DMS 273 (cell line): ENCODE results near the gene PSRC1.

ENCODE experiments used
- DNase-seq: peaks from one replicate; lab custom pipeline; 2025; ENCODE audit not compliant: unreplicated experiment; lab: John Stamatoyannopoulos, UW

PSRC1 gene

GRCh38 chr1:109272831-109273547 lies 10.0 kb downstream of the PSRC1 start:
- DNase-seq: peak; percentile 29

DNA sequence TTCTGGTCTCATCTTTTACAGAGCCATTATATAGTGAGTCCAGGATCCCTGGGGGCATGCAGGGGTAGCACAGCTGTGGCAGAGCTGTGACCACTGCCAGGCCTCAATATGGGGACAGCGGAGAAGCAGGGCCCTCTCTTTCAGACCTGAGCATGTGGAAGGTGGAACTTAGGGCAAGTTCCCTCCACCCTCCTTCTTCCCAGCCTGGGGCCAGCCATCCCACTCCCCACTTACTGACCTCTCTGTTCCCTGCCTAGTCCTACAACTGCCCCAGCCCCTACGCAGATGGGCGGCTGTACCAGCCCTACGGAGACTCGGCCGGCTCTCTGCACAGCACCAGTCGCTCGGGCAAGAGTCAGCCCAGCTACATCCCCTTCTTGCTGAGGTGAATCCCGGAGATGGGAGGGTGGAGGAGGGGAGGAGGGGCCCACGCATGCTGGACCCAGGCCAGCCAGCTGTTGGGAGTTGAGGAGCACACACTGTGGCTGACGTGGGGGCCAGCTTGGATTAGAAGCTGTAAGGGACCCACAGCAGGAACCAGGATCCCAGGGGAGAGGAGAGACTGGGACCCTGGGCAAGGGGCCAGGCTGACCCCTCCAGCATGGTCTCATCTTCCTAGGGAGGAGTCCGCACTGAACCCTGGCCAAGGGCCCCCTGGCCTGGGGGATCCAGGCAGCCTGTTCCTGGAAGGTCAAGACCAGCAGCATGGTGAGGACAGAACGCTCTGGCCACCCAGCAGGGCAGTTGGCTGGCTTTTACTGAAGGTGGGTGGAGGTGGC lies 10.7 kb downstream of the PSRC1 start:
- DNase-seq: no peak

GRCh38 chr1:109271458-109271857 lies 11.5 kb downstream of the PSRC1 start:
- no peak for DNase-seq

DNA sequence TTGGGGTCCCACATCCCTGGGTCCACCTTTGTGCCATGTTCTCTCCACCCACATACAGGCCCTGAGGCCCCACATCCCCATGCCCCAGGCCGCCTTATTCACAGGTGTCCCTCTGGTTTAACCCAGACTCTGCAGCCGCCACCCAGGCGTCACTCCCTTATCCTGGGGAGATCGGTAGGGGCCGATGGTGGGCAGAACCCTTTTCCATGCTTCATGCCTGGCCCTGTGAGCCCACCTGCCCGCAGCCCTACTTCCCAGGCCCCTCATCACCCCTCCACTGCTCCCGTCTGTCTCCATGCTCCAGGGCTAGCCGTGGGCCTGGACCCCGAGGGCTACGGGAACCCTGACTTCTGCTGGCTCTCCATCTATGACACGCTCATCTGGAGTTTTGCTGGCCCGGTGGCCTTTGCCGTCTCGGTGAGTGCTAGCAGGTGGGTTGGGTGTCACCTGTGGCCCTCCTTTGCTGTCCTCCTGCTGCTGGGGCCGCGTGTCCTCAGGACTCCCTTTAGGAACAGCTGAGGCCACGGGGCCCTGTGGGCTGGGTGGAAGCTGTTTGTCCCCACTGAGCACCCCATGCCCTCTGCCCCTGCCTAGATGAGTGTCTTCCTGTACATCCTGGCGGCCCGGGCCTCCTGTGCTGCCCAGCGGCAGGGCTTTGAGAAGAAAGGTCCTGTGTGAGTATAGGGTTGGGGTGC lies 12.2 kb downstream of the PSRC1 start:
- DNase-seq: no peak

DNA sequence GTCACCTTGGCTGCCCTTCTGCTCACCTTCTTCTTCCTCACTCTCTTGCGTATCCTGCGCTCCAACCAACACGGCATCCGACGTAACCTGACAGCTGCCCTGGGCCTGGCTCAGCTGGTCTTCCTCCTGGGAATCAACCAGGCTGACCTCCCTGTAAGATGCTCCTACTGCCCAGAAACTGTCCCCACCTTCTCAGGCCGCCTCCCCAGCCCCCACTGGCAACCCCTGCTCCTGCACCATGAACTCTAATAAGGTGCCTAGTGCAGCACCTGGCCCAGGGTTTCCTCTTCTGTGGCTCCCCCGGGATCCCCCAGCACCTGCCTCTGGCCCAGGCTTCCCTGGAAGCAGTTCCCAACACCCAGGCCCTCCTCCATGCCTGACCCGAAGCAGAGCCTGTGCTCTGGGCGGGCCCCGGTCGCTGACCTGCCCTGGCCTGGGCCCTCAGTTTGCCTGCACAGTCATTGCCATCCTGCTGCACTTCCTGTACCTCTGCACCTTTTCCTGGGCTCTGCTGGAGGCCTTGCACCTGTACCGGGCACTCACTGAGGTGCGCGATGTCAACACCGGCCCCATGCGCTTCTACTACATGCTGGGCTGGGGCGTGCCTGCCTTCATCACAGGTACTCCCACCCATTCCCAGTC lies 12.8 kb downstream of the PSRC1 start:
- DNase-seq: no peak

DNA sequence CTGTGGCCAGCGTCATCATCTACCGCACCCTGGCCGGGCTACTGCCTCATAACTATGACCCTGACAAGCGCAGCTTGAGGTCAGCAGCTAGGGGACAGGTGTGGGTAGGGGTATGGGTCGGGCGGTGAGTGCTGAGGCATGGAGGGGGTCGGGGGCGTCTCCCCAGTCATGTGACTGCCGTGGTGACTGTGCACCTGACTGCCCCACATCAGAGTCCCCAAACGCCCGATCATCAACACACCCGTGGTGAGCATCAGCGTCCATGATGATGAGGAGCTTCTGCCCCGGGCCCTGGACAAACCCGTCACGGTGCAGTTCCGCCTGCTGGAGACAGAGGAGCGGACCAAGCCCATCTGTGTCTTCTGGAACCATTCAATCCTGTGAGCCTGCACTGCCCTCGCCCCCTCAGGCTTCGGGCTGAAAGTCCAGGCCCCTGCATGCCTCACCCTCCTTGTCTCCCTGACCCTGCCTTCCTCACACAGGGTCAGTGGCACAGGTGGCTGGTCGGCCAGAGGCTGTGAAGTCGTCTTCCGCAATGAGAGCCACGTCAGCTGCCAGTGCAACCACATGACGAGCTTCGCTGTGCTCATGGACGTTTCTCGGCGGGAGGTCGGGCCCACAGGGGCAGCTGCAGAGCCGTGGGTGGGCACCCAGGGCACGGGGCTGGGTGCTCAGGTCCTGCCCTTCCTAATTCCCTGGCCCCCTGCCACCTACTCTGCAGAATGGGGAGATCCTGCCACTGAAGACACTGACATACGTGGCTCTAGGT lies 13.5 kb downstream of the PSRC1 start:
- DNase-seq: no peak

DNA sequence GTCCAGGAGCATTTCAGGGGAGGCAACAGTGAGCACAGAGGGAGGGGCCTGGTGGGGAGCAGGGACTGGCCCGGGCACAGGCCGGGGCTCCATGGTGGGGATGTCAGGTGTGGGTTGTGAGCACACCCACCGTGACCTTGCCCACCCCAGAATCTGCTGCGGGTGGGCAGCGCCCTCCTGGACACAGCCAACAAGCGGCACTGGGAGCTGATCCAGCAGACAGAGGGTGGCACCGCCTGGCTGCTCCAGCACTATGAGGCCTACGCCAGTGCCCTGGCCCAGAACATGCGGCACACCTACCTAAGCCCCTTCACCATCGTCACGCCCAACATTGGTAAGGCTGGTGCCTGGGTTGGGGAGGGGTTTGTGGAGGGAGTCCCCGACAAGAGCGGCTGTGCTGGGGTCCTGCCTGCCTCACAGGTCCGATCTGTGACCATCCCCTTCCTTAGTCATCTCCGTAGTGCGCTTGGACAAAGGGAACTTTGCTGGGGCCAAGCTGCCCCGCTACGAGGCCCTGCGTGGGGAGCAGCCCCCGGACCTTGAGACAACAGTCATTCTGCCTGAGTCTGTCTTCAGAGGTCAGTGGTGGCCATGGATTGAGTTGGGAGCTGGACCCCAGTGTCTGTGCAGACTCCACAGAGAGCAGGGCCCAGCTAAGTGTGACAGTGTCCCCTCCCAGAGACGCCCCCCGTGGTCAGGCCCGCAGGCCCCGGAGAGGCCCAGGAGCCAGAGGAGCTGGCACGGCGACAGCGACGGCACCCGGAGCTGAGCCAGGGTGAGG lies 14.3 kb downstream of the PSRC1 start:
- no peak for DNase-seq

- no peak for DNase-seq
These were observed 15.1 kb downstream of the PSRC1 start for GRCh38 chr1:109267743-109268300.

- DNase-seq: no peak
These were observed 16.0 kb downstream of the PSRC1 start for GRCh38 chr1:109266965-109267364.

DNA sequence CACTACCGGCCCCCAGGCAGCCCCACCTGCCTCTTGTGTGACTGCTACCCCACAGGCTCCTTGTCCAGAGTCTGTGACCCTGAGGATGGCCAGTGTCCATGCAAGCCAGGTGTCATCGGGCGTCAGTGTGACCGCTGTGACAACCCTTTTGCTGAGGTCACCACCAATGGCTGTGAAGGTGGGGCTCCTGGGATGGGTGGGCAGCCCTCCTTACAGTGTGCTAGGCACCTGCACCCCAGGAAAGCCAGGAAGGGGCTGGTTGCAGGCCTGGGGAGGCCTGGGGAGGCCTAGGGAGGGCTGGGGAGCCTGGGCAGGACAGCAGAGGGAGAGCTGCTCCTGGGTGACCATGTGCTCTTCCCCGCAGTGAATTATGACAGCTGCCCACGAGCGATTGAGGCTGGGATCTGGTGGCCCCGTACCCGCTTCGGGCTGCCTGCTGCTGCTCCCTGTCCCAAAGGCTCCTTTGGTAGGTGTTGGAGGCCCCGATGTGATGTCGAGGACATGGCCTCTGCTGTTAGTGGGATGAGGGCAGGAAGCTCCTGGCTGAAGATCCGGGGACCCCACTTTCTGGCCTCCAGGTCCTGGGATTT lies 17.1 kb downstream of the PSRC1 start:
- no peak for DNase-seq

DNA sequence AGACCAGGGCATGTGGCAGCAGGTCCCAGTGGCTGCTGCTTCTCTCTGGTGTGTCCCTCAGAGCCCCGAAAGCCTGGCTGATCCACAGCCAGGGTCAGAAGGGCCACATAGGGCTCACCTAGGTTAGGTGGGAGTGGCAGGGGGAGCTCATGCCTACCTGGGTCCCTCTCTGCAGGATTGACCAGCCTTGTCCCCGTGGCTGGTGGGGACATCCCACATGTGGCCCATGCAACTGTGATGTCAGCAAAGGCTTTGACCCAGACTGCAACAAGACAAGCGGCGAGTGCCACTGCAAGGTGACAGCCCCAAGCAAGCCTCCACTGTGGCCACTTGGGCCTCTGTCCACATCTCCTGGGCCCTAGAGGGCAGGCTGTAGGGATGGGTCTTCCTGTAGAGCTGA lies 17.9 kb downstream of the PSRC1 start:
- no peak for DNase-seq

DNA sequence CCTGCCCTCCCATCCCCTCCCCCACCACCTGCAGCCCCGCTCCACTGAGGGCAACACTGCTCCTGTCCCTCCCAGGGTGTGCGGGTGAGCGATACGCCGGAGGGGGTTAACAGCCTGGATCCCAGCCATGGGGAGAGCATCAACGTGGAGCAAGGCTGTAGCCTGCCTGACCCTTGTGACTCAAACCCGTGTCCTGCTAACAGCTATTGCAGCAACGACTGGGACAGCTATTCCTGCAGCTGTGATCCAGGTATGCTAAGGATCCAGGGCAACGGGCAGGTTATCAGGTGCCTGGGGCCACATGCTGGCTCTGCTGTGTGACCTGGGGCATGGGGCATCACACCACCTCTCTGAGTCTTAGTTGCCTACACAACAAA lies 18.6 kb downstream of the PSRC1 start:
- no peak for DNase-seq

DNA sequence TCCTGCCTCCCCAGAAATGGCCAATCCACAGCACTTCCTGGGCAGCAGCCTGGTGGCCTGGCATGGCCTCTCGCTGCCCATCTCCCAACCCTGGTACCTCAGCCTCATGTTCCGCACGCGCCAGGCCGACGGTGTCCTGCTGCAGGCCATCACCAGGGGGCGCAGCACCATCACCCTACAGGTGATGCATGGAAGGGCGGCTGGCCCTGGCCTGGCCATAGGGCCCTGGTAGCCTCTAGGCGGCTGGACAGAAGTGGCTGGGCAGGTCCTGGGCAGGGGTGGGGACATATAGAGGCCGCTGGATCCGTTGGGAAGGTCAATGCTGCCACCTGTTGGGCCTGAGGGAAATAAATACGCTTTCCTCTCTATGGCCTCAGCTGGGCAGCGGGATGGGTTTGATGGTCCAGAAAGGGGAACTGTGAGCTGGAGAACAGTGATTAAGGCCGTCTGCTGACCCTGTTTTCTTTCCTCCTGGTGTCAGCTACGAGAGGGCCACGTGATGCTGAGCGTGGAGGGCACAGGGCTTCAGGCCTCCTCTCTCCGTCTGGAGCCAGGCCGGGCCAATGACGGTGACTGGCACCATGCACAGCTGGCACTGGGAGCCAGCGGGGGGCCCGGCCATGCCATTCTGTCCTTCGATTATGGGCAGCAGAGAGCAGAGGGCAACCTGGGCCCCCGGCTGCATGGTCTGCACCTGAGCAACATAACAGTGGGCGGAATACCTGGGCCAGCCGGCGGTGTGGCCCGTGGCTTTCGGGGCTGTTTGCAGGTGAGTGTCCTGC lies 19.2 kb downstream of the PSRC1 start:
- peak; percentile 79 for DNase-seq

DNA sequence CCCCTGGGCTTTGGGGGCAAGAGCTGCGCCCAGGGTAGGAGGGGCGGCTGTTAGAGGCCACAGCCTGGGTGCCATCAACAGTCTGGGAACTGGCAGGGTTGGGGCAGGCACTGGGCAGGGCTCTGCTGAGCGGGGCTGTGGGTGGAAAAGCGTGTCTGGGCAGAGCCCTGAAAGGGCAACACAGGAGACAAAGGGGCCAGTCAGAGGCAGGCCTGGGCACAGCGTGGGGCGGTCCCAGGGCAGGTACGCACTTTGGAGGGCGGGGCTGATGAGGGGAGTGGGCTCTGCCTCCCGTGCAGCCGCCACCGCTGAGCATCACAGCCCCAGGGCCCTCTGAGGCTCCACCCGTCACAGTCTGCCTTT lies 19.7 kb downstream of the PSRC1 start:
- DNase-seq: no peak

DNA sequence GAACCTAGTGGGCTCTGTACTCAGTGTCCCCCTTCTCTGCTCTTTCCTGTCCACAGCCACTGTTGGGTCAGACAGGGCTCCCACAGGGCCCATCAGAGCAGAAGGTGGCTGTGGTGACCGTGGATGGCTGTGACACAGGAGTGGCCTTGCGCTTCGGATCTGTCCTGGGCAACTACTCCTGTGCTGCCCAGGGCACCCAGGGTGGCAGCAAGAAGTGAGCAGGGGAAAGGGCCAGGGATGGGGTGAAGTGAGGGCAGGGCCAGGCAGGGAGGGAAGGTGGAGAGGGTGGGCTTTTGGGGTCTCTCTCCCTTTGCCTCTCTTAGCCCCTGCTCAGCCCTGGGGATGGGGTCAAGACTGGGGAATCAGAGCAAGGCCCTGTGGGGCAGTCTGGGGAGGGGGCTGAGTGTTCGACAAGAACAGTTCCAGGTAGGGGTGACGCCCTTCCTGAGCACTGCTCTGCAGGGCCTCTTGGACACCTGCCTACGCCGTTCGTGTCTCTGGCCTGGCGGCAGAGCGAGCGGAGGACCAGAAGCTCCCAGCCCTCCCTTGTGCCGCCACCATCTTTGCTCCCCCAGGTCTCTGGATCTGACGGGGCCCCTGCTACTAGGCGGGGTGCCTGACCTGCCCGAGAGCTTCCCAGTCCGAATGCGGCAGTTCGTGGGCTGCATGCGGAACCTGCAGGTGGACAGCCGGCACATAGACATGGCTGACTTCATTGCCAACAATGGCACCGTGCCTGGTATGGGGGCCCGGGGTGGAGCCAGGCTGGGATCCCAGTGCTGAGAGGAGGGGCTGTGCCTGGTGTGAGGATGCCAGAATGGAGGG lies 20.5 kb downstream of the PSRC1 start:
- no peak for DNase-seq

DNA sequence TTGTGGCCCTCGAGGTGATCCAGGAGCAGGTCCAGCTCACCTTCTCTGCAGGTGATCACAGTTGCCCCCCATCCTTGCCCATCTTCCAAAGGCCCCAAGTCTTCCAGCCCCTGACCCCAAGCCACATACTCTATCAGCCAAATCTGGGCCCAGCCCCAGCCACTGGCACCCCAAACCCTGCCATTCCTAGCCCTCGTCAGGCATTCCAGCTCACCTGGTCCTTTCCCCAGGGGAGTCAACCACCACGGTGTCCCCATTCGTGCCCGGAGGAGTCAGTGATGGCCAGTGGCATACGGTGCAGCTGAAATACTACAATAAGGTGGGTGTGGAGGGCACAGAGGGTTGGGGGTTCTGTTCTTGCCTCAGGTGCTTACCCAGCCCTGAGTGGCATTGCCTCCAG lies 21.4 kb downstream of the PSRC1 start:
- DNase-seq: no peak

DNA sequence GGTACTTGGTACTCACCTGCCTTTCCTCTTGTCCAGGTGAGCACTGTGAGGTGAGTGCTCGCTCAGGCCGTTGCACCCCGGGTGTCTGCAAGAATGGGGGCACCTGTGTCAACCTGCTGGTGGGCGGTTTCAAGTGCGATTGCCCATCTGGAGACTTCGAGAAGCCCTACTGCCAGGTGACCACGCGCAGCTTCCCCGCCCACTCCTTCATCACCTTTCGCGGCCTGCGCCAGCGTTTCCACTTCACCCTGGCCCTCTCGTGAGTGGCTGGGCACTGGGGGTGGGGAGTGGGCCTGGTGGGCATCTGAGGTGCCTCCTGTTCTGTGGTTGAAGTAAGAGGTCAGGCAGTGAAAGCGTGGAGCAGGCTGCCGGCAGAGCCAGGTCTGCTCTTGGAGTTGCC lies 21.9 kb downstream of the PSRC1 start:
- no peak for DNase-seq
